ENCODE data around the gene AKAP13. TPM values are rescaled to one million over a fixed set of nuclear protein-coding genes. Genes with fewer than 3 reads are reported as not detected.

AKAP13 gene
- total RNA-seq, 4 donors from 2014 or later, result 128 to 460 (median 243) TPM

DNA sequence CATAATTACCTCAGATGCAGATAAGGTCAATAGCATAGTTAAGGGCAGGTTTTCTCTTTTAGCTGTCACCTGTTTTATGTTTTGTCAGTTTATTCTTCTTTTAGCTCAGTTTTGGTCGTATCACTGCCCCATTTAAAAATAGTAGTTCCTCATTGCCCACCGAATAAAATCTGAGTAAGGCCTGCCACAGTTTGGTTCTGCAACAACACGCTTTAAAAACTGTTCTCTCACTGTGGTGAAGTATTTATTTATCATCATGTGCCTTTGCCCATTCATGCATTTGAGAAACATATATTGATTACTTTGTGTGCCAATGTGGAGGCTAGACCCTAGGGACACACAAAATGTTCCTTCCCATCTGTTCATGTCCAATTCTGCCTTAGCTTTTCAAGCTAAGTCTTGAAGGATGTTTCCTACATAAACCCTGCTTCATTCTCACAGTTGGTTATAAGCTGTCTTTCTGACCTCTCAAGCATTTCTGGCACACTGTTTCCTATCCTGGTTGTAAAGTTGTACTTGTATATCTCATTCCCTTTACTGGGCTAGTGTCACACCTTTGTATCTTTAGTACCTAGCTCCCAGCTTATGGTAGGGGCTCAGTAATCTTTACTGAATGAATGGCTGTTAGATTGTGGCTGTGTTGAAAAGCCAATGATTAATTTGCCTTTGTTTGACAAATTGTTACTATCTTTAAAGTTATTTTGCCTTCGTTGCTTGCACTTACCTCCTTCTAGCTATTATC, 23.9 kb downstream of the AKAP13 start:
- TF ChIP-seq POLR2A (IDR thresholded peaks at IDR 0.05), result no peak
- TF ChIP-seq, protein P1, sequence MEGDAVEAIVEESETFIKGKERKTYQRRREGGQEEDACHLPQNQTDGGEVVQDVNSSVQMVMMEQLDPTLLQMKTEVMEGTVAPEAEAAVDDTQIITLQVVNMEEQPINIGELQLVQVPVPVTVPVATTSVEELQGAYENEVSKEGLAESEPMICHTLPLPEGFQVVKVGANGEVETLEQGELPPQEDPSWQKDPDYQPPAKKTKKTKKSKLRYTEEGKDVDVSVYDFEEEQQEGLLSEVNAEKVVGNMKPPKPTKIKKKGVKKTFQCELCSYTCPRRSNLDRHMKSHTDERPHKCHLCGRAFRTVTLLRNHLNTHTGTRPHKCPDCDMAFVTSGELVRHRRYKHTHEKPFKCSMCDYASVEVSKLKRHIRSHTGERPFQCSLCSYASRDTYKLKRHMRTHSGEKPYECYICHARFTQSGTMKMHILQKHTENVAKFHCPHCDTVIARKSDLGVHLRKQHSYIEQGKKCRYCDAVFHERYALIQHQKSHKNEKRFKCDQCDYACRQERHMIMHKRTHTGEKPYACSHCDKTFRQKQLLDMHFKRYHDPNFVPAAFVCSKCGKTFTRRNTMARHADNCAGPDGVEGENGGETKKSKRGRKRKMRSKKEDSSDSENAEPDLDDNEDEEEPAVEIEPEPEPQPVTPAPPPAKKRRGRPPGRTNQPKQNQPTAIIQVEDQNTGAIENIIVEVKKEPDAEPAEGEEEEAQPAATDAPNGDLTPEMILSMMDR (IDR thresholded peaks at IDR 0.05), result no peak
- Histone ChIP-seq H3K4me3 (no peak overlapping the region), H3K36me3 (no peaks in the 10 kb centered on the region), H3K27me3 (no peaks in the 10 kb centered on the region), H3K9me3 (no peaks in the 10 kb centered on the region), H3K4me1 (peaks cover 0 to 14% of the 10 kb centered on the region in 2 donors), H3K27ac (peak overlapping the region in 1 of 2 donors; percentile 62)
- no peak for DNase-seq
- intact Hi-C loops (cut with DNase I; ENCODE audit: low total_unique reads), result no loop called here

DNA sequence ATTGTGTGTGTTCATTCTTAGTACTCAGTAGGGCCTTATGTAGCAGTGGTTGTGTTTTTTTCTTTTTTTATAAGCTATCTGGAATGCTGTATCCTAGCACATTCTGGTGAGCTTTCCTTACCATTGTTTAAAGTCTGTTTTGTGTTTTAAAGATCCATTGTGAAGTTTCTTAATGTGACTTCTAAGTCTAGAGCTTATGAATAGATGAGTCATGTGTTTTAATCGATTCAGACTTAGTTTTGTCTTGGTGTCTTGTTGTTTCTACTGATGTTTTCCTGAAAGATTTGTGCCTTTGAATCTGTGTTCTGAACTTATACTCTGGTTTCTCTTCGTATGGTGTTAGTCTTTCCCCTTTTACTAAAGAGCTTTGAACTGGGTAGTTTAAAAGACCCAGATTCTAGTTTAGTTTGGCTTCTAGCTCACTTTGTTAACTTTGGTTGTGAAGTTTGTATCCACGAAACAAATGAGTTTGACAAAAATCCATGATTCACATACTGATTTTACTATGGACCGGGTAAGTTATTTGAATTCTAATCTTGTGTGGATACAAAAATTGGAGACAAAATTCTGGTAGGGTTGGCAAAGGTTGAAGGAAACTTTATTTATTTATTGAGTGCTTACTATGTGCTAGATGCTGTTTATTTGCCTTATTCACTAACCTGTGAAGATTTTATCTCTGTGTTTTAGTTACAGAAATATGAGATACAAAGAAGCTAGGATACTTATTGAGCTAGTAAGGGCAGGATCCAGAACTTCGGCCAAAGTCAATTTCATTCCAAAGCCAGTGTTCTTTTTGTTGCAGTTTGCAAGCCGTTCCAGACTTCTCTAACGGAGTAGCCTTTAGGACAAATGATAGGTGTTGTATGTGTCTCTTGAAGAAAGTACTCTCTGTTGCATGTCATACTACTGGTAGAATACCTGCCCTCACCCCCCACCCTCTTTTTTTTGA, 24.8 kb downstream of the AKAP13 start:
- no peaks in the 10 kb centered on the region for H3K9me3 ChIP-seq
- intact Hi-C loops (cut with DNase I; ENCODE audit: low total_unique reads), result no loop called here
- DNase-seq, result no peak
- TF ChIP-seq POLR2A (IDR thresholded peaks at IDR 0.05), result no peak
- TF ChIP-seq, protein P1 (IDR thresholded peaks at IDR 0.05), result no peak
- H3K4me3 ChIP-seq, result no peak overlapping the region
- H3K36me3 ChIP-seq, result no peaks in the 10 kb centered on the region
- no peaks in the 10 kb centered on the region for H3K27me3 ChIP-seq
- peaks cover 3 to 14% of the 10 kb centered on the region in 2 donors for H3K4me1 ChIP-seq
- peak overlapping the region in 1 of 2 donors; percentile 62 for H3K27ac ChIP-seq

DNA sequence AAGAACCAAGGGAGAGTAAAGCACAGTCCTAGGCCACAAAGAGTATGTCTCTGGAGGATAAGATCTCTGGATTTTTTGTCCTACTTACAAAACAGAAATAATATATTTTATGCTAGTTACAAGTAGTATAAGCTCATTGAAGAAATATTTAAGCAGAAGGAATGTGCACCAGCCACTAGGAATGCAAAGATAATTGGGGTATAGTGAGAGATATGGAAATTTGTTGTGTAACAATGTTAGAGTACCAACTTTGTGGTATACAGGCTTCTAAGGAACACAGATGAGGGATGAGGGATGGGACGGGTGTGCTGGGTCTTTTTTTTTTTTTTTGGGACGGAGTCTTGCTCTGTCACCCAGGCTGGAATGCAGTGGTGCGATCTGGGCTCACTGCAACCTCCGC, 26.5 kb downstream of the AKAP13 start:
- H3K27me3 ChIP-seq, result no peaks in the 10 kb centered on the region
- no peak for DNase-seq
- H3K36me3 ChIP-seq, result no peaks in the 10 kb centered on the region
- TF ChIP-seq, protein P1 (IDR thresholded peaks at IDR 0.05), result no peak
- TF ChIP-seq POLR2A (IDR thresholded peaks at IDR 0.05), result no peak
- peaks cover 4 to 6% of the 10 kb centered on the region in 2 donors for H3K4me1 ChIP-seq
- intact Hi-C loops (cut with DNase I; ENCODE audit: low total_unique reads), result no loop called here
- no peak overlapping the region for H3K4me3 ChIP-seq
- no peak overlapping the region for H3K27ac ChIP-seq
- H3K9me3 ChIP-seq, result no peaks in the 10 kb centered on the region

DNA sequence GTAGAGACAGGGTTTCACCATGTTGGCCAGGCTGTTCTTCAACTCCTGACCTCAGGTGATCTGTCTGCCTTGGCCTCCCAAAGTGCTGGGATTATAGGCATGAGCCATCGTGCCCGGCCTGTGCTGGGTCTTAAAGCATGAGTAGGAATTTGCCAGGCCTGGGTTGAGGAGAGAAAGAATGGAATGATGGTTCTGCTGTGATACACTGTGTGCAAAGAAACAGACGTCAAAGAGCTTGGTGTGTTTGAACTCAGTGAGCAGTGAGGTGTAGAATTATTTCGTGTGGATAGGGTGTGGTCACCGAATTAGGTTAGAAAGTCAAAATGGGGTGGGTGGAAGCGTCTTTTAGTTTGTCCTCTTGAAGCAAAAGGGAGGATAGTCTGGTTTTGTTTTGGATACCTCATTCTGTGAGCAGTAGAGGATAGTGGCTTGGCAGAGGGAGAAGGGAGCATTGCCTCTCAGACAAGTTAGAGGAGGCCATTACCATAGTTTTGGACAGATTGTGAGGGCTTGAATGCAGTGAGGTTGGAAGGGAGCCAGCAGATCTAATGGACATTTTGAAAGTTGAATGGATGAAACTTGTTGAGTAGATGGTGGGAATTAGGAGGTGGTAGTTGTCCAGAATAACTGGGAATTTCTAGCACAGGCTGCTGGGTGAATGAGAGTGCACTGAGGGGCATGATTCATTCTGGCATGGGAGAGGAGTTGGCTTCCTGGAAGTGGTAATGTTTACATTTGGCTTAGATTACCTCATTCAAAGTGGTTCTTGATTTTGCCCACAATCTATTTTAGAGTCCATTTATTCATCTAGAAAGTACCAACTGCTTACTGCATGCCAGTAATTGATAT, 27.2 kb downstream of the AKAP13 start:
- no peak for DNase-seq
- Histone ChIP-seq H3K9me3 (no peaks in the 10 kb centered on the region), H3K4me3 (no peak overlapping the region), H3K27me3 (no peaks in the 10 kb centered on the region), H3K27ac (peak overlapping the region; percentile 27 to 38), H3K4me1 (peaks cover 0 to 4% of the 10 kb centered on the region in 2 donors), H3K36me3 (no peaks in the 10 kb centered on the region)
- intact Hi-C loops (cut with DNase I; ENCODE audit: low total_unique reads), result no loop called here
- TF ChIP-seq POLR2A (IDR thresholded peaks at IDR 0.05), result no peak
- TF ChIP-seq, protein P1 (IDR thresholded peaks at IDR 0.05), result no peak

All from uterus (tissue), 4 donors.